Measurements from ENCODE around the gene PDE4B. TPM values are rescaled to one million over a fixed set of nuclear protein-coding genes. Genes with fewer than 3 reads are reported as not detected.
"Not testable (repeated sequence)": the region's sequence is repeated elsewhere in the genome, so short reads cannot be mapped to it uniquely, and the experiment has no call there.

PDE4B gene
- total RNA-seq, 2 donors from 2014 or later = 2.0 to 5.7 TPM

DNA sequence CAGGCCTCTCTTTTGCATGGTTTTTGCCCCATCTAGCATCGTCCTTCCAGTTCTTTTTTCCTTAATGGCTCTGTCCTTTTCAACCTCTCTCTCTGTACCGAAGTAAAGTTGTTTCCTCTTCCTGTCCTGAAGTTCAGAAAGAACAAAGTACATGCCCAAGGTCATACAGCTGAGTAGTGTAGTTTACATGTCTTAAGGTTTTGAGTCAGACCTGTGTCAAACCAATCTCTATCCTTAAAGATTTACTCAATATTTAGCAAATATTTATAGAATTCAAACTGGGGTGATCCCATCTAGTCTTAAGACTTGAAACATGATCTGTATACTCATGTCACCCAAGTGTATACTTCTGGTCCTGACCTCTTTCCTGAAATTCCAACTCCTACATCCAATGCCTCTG, 622.6 kb downstream of the PDE4B start:
- no peaks in the 10 kb centered on the region for H3K4me1 ChIP-seq
- H3K27ac ChIP-seq = no peak overlapping the region
- TF ChIP-seq, protein P1, sequence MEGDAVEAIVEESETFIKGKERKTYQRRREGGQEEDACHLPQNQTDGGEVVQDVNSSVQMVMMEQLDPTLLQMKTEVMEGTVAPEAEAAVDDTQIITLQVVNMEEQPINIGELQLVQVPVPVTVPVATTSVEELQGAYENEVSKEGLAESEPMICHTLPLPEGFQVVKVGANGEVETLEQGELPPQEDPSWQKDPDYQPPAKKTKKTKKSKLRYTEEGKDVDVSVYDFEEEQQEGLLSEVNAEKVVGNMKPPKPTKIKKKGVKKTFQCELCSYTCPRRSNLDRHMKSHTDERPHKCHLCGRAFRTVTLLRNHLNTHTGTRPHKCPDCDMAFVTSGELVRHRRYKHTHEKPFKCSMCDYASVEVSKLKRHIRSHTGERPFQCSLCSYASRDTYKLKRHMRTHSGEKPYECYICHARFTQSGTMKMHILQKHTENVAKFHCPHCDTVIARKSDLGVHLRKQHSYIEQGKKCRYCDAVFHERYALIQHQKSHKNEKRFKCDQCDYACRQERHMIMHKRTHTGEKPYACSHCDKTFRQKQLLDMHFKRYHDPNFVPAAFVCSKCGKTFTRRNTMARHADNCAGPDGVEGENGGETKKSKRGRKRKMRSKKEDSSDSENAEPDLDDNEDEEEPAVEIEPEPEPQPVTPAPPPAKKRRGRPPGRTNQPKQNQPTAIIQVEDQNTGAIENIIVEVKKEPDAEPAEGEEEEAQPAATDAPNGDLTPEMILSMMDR (IDR thresholded peaks at IDR 0.05) = no peak
- no peaks in the 10 kb centered on the region for H3K27me3 ChIP-seq
- H3K9ac ChIP-seq (ENCODE audit: low read depth in 2 of 2, low read length in 2 of 2) = no peak overlapping the region
- H3K9me3 ChIP-seq = no peaks in the 10 kb centered on the region
- no peak for DNase-seq
- H3K36me3 ChIP-seq = no peaks in the 10 kb centered on the region
- intact Hi-C loops (cut with DNase I) = no loop called here
- no peak overlapping the region for H3K4me3 ChIP-seq

DNA sequence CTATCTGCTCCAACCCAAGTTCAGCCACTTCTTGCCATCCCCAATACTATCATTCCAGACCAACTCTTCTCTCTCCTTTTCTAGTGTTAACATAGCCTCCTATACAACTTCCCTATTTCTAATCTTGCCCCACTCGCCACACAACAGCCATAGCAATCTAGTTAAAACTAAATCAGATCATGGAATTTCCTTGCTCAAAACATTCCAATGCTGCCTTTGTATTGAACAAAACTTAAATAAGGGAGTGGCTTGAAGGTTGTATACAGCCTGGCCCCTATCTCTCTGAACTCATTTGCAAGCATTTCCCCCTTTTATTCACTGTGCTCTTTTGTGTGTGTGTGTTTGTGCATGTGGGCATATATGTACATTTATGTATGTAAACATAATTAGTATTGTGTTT, 623.2 kb downstream of the PDE4B start:
- no peak for DNase-seq
- no peaks in the 10 kb centered on the region for H3K9me3 ChIP-seq
- intact Hi-C loops (cut with DNase I) = no loop called here
- H3K27me3 ChIP-seq = no peaks in the 10 kb centered on the region
- no peaks in the 10 kb centered on the region for H3K4me1 ChIP-seq
- no peak overlapping the region for H3K4me3 ChIP-seq
- no peak overlapping the region for H3K9ac ChIP-seq (ENCODE audit: low read depth in 2 of 2, low read length in 2 of 2)
- no peaks in the 10 kb centered on the region for H3K36me3 ChIP-seq
- TF ChIP-seq, protein P1 (IDR thresholded peaks at IDR 0.05) = no peak
- H3K27ac ChIP-seq = no peak overlapping the region

DNA sequence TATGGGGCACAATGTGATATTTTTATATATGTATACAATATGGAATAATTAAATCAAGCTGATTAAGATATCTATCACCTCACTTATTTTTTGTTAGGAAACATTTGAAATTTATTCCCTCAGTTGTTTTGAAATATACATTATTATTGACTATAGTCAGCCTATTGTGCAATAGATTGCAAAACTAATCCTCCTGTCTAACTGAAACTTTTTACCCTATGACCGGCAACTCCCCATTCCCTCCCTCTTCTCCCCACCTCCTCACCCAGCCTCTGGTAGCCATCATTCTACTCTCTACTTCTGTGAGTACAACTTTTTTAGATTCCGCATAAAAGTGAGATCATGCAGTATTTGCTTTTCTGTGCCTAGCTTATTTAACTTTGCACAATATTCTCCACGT, 623.6 kb downstream of the PDE4B start:
- TF ChIP-seq, protein P1 (IDR thresholded peaks at IDR 0.05) = no peak
- intact Hi-C loops (cut with DNase I) = no loop called here
- H3K9me3 ChIP-seq = no peaks in the 10 kb centered on the region
- no peaks in the 10 kb centered on the region for H3K4me1 ChIP-seq
- no peaks in the 10 kb centered on the region for H3K27me3 ChIP-seq
- no peak overlapping the region for H3K9ac ChIP-seq (ENCODE audit: low read depth in 2 of 2, low read length in 2 of 2)
- no peak for DNase-seq
- no peaks in the 10 kb centered on the region for H3K36me3 ChIP-seq
- no peak overlapping the region for H3K4me3 ChIP-seq
- no peak overlapping the region for H3K27ac ChIP-seq

DNA sequence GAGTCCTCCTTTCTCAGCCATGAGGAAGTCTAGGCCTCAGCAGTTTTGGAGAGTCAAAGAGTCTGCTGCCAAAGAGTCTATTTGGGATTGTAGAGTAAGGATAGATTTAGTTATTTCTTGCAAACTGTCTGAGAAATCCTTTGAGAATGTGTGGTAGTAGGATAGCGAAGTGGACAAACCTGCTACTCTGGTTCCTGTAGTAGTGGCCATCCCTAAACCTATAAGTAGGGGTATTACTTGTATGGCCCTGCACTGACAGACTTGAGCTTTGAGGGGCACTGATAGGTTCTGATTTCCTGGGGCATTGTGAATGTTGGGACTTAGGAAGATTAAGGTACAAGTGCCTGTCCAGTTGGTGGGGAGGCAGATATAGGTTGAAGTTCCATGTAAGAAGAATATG, 625.3 kb downstream of the PDE4B start:
- TF ChIP-seq, protein P1 (IDR thresholded peaks at IDR 0.05) = no peak
- no peaks in the 10 kb centered on the region for H3K36me3 ChIP-seq
- no peak overlapping the region for H3K9ac ChIP-seq (ENCODE audit: low read depth in 2 of 2, low read length in 2 of 2)
- H3K4me3 ChIP-seq = no peak overlapping the region
- H3K9me3 ChIP-seq = no peaks in the 10 kb centered on the region
- H3K27ac ChIP-seq = no peak overlapping the region
- no peaks in the 10 kb centered on the region for H3K27me3 ChIP-seq
- no peak for DNase-seq
- no peaks in the 10 kb centered on the region for H3K4me1 ChIP-seq
- intact Hi-C loops (cut with DNase I) = no loop called here

DNA sequence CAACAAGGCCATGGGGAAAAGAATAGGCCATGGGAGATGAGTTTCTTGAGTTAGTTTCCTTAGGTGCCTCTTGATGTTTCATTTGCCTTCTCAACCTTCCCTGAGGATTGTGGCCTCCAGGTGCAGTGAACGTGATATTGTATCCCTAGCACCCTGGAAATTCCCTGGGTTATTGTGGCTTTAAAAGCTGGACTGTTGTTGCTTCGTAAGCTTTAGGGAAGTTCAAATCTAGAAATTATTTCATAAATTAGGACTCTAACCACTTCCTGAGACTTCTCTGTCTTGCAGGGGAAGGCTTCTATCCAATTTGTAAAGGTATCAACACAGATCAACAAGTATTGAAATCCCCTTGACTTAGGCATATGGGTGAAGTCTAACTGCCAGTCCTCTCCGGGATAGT, 627.5 kb downstream of the PDE4B start:
- H3K36me3 ChIP-seq; DNase-seq; H3K4me3 ChIP-seq; H3K4me1 ChIP-seq; H3K27me3 ChIP-seq; intact Hi-C loops (cut with DNase I); H3K9me3 ChIP-seq; H3K9ac ChIP-seq (ENCODE audit: low read depth in 2 of 2, low read length in 2 of 2); H3K27ac ChIP-seq: not testable (repeated sequence)

DNA sequence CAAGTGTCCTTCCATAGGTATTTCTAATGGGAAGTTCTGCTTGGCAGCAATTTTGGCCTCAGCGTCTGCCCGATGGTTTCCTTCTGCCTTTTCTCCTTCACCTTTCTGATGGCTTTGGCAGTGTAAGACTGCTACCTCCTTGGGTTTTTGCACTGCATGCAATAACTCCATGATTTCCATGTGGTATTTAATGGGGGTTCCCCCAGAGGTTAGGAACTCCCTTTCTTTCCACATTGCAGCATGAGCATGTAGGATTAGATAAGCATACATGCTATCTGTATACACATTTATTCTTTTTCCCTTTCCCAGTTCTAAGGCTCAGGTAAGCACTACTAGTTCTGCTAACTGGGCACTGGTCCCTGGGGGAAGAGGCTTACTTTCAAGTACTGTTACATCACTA, 628.2 kb downstream of the PDE4B start:
- DNase-seq; H3K4me1 ChIP-seq; H3K4me3 ChIP-seq; intact Hi-C loops (cut with DNase I); H3K27ac ChIP-seq; H3K9me3 ChIP-seq; H3K27me3 ChIP-seq; H3K9ac ChIP-seq (ENCODE audit: low read depth in 2 of 2, low read length in 2 of 2); H3K36me3 ChIP-seq: not testable (repeated sequence)

DNA sequence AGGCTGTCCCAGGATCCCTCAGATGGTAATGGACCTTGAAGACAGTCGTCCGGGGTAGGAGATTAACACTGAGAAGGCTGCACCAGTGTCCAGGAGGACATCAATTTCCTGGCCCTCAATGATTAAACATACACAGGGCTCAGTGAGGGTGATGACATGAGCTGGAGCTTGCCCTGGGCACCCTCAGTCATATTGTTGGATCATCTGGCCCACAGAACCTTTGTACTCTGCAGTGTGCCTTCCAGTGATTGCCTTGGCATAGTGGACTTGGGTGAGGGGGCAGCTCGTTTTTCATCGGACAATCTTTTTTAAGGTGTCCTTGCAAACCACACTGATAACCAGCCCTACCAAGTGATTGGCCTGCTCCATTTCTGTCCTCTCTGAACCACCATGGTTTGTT, 630.1 kb downstream of the PDE4B start:
- Histone ChIP-seq H3K27me3 (no peaks in the 10 kb centered on the region), H3K27ac (no peak overlapping the region), H3K36me3 (no peaks in the 10 kb centered on the region), H3K4me1 (no peaks in the 10 kb centered on the region), H3K9ac (ENCODE audit: low read depth in 2 of 2, low read length in 2 of 2) (no peak overlapping the region), H3K4me3 (no peak overlapping the region), H3K9me3 (no peaks in the 10 kb centered on the region)
- no peak for DNase-seq
- TF ChIP-seq, protein P1 (IDR thresholded peaks at IDR 0.05) = no peak
- intact Hi-C loops (cut with DNase I) = no loop called here

Measured in colonic mucosa (tissue), 4 donors.